CD4-positive, alpha-beta T cell treated with Interferon alpha-2 for 1 hour (primary cell): ENCODE measurements around the gene HUS1.
"Not testable (repeated sequence)": the region's sequence is repeated elsewhere in the genome, so short reads cannot be mapped to it uniquely, and the experiment has no call there.

Experiments used
- DNase-seq, 2 donors: peaks; one replicate each; pipeline ENCODE4 v3.0.0-alpha.2; 2020 to 2022

Gene HUS1

GRCh38 chr7:47916514-47916913 lies 62.9 kb downstream of the HUS1 start:
- not testable (repeated sequence) for DNase-seq

- no peak for DNase-seq
These were observed 63.8 kb downstream of the HUS1 start for GRCh38 chr7:47915616-47915976.

GRCh38 chr7:47914717-47915615 lies 64.4 kb downstream of the HUS1 start:
- DNase-seq: no peak
